Measurements from ENCODE around the gene PITPNM1. TPM values are rescaled to one million over a fixed set of nuclear protein-coding genes. Genes with fewer than 3 reads are reported as not detected.

PITPNM1 gene
- total RNA-seq, 2 donors from 2014 or later, result 19.3 to 26.9 TPM

- Histone ChIP-seq H3K4me1 (replicated peaks) (peaks cover 16% of the 10 kb centered on the region), H3K9me3 (no peaks in the 10 kb centered on the region), H3K36me3 (peaks cover 0 to 10% of the 10 kb centered on the region in 2 donors), H3K27me3 (replicated peaks; ENCODE audit: insufficient read depth) (no peaks in the 10 kb centered on the region), H3K4me3 (no peak overlapping the region), H3K27ac (no peak overlapping the region)
- WGBS, result 79% methylated on average over 5 of the region's 5 CpGs
- intact Hi-C loops (cut with DNase I), result no loop called here
- DNase-seq (ENCODE audit: low spot score), result no peak
- TF ChIP-seq POLR2AphosphoS5 (IDR thresholded peaks at IDR 0.05) (no peak), POLR2A (IDR thresholded peaks at IDR 0.05) (no peak)
- TF ChIP-seq, protein P1, sequence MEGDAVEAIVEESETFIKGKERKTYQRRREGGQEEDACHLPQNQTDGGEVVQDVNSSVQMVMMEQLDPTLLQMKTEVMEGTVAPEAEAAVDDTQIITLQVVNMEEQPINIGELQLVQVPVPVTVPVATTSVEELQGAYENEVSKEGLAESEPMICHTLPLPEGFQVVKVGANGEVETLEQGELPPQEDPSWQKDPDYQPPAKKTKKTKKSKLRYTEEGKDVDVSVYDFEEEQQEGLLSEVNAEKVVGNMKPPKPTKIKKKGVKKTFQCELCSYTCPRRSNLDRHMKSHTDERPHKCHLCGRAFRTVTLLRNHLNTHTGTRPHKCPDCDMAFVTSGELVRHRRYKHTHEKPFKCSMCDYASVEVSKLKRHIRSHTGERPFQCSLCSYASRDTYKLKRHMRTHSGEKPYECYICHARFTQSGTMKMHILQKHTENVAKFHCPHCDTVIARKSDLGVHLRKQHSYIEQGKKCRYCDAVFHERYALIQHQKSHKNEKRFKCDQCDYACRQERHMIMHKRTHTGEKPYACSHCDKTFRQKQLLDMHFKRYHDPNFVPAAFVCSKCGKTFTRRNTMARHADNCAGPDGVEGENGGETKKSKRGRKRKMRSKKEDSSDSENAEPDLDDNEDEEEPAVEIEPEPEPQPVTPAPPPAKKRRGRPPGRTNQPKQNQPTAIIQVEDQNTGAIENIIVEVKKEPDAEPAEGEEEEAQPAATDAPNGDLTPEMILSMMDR (IDR thresholded peaks at IDR 0.05), result no peak
These were observed 59.6 kb downstream of the PITPNM1 start for GRCh38 chr11:67445515-67445914.

DNA sequence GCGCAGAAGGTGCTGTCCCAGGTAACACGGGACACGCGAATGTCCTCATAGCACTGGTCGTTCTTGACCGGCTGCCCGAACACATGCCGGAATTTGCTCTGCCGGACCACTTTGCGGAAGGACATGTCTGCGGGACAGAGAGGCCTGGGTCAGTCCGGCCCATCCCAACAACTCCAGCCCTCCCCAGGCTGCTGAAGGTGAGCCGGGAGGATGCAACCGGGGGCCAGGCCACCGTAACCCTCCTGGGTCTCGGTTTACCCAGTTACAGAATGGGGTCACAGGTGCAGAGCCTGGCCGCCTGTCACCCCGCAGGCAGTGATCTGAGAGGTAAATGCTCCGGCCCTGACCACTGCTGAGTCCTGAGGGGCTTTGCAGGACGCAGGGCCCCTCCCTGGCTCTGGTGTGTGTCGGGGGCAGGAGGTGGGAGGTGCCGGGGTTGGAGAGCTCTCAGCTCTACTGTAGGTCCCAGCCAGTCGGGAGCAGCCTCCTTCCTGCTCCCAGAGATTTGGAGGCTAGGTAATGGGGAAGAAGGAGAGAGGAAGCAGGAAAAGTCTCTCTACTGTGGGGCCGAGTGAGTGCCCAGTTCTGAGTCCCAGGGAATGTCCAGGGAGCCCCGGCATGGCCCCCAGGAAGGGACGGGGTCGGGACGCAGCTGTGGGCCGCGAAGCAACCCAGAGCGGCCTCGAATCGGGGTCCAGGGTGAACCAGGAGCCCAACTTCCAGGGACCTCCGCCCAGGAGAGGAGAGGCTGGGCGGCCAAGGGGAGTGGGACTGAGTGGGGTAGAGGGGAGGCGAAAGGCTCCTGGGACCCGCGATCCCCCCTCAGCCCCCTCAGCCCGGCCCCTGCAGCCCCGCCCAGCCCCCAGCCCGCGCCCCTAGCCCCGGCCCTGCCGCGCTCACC, 62.4 kb downstream of the PITPNM1 start:
- peaks cover 0 to 10% of the 10 kb centered on the region in 2 donors for H3K36me3 ChIP-seq
- WGBS, result 33% methylated on average over 39 of the region's 45 CpGs
- peak overlapping the region; percentile 86 to 89 for H3K4me3 ChIP-seq
- TF ChIP-seq POLR2A (IDR thresholded peaks at IDR 0.05) (no peak), POLR2AphosphoS5 (IDR thresholded peaks at IDR 0.05) (no peak)
- TF ChIP-seq, protein P1 (IDR thresholded peaks at IDR 0.05), result no peak
- peak overlapping the region; percentile 98 for H3K27ac ChIP-seq
- H3K27me3 ChIP-seq (replicated peaks; ENCODE audit: insufficient read depth), result no peaks in the 10 kb centered on the region
- H3K4me1 ChIP-seq (replicated peaks), result peaks cover 16% of the 10 kb centered on the region
- H3K9me3 ChIP-seq, result no peaks in the 10 kb centered on the region
- DNase-seq (ENCODE audit: low spot score), result no peak
- intact Hi-C loops (cut with DNase I), result no loop called here

Small RNAs within 50 kb of the gene (microRNA-seq; reads per million reads assigned to microRNA genes)
- not detected for gene MIR6752

Small RNAs within 50 kb of the gene (small RNA-seq; reads per million reads assigned to genes)
- gene MIR6752, result 0 reads per million in 2 donors

Other genes with a start within 250 kb of the PITPNM1 start
- 100 to 1,000 TPM; 102 to 111 TPM for gene GRK2, start 238.9 kb downstream of the PITPNM1 start, total RNA-seq
- 10 to 100 TPM; 35.9 to 75.3 TPM for gene ANKRD13D, start 216.1 kb downstream of the PITPNM1 start, total RNA-seq
- gene SSH3, start 201.8 kb downstream of the PITPNM1 start, total RNA-seq, result 100 to 1,000 TPM in 1 of 2 donors, 10 to 100 TPM in 1; 70.9 to 101 TPM
- gene POLD4, start 151.8 kb downstream of the PITPNM1 start, total RNA-seq, result 100 to 1,000 TPM in 1 of 2 donors, 10 to 100 TPM in 1; 95.1 to 145 TPM
- 1 to 10 TPM; 2.5 to 2.6 TPM for gene CLCF1, start 131.8 kb downstream of the PITPNM1 start, total RNA-seq
- 10 to 100 TPM; 30.2 to 49.4 TPM for gene RAD9A, start 113.4 kb downstream of the PITPNM1 start, total RNA-seq
- gene PPP1CA, start 103.5 kb downstream of the PITPNM1 start, total RNA-seq, result 100 to 1,000 TPM; 168 to 215 TPM
- 1 to 10 TPM; 3.7 to 6.5 TPM for gene TBC1D10C, start 101.3 kb downstream of the PITPNM1 start, total RNA-seq
- gene CARNS1, start 89.7 kb downstream of the PITPNM1 start, total RNA-seq, result 1 to 10 TPM in 1 of 2 donors, under 1 TPM in 1; 0.91 to 1.0 TPM
- 10 to 100 TPM; 54.5 to 72.9 TPM for gene RPS6KB2, start 76.9 kb downstream of the PITPNM1 start, total RNA-seq
- 1 to 10 TPM; 2.9 to 5.9 TPM for gene PTPRCAP, start 67.7 kb downstream of the PITPNM1 start, total RNA-seq
- 100 to 1,000 TPM; 106 to 184 TPM for gene CORO1B, start 61.9 kb downstream of the PITPNM1 start, total RNA-seq
- not detected for gene GPR152, start 52.6 kb downstream of the PITPNM1 start, total RNA-seq
- 1 to 10 TPM; 4.3 to 6.1 TPM for gene CABP4, start 50.0 kb downstream of the PITPNM1 start, total RNA-seq
- 100 to 1,000 TPM; 106 to 402 TPM for gene TMEM134, start 36.1 kb downstream of the PITPNM1 start, total RNA-seq
- 10 to 100 TPM; 63.7 to 93.7 TPM for gene AIP, start 22.3 kb downstream of the PITPNM1 start, total RNA-seq
- 10 to 100 TPM; 57.1 to 91.9 TPM for gene CDK2AP2, start 2.8 kb upstream of the PITPNM1 start, total RNA-seq
- gene CABP2, start 18.1 kb upstream of the PITPNM1 start, total RNA-seq, result not detected
- 100 to 1,000 TPM; 540 to 577 TPM for gene GSTP1, start 78.4 kb upstream of the PITPNM1 start, total RNA-seq
- gene NDUFV1, start 101.6 kb upstream of the PITPNM1 start, total RNA-seq, result 100 to 1,000 TPM; 190 to 260 TPM
- 10 to 100 TPM in 1 of 2 donors, 1 to 10 TPM in 1; 7.2 to 29.2 TPM for gene NUDT8, start 124.6 kb upstream of the PITPNM1 start, total RNA-seq
- gene TBX10, start 134.4 kb upstream of the PITPNM1 start, total RNA-seq, result not detected
- 1 to 10 TPM in 1 of 2 donors, not detected in 1; 1.7 TPM for gene ACY3, start 145.4 kb upstream of the PITPNM1 start, total RNA-seq
- 1 to 10 TPM; 1.8 to 4.4 TPM for gene ALDH3B2, start 169.3 kb upstream of the PITPNM1 start, total RNA-seq

Measured in prostate gland (tissue), 2 donors.